Neural cell (in vitro differentiated cells): ENCODE data around the gene CPT1A. TPM values are rescaled to one million over a fixed set of nuclear protein-coding genes. Genes with fewer than 3 reads are reported as not detected.

Experiments used
- H2AFZ ChIP-seq: fragments of 200-600, 300-800 bp; sonication (generic), shearing (Covaris generic); 2 replicates; pipeline ENCODE4 v1.6.0; 2014; ENCODE audit warnings: low read depth, mild to moderate bottlenecking, antibody characterized with exemption, low read length, moderate library complexity
- H3F3A ChIP-seq: fragments of 200-600 bp; shearing (Covaris generic); 2 replicates; pipeline ENCODE4 v1.6.1; 2016; ENCODE audit warnings: mild to moderate bottlenecking, moderate library complexity, mixed read lengths, antibody characterized with exemption, low read length; ENCODE audit not compliant: insufficient read depth, poor library complexity, severe bottlenecking
- H3K27ac ChIP-seq: fragments of 200-600, 300-800 bp; sonication (generic), shearing (Covaris generic); 2 replicates; pipeline ENCODE4 v1.5.1; 2014; ENCODE audit warnings: mild to moderate bottlenecking, low read length, moderate library complexity
- H3K27me3 ChIP-seq: fragments of 300-800, 200-600 bp; sonication (generic), shearing (Covaris generic); 2 replicates; pipeline ENCODE4 v1.6.0; 2014; ENCODE audit warnings: mild to moderate bottlenecking, low read depth, low read length, moderate library complexity; ENCODE audit not compliant: insufficient read depth
- H3K36me3 ChIP-seq: fragments of 300-800, 200-600 bp; sonication (generic), shearing (Covaris generic); 2 replicates; pipeline ENCODE4 v1.5.1; 2014; ENCODE audit warnings: mild to moderate bottlenecking, antibody characterized with exemption, low read length, moderate library complexity; ENCODE audit not compliant: insufficient read depth
- H3K4me2 ChIP-seq: fragments of 300-800, 200-600 bp; sonication (generic), shearing (Covaris generic); 2 replicates; pipeline ENCODE4 v1.6.0; 2014; ENCODE audit warnings: mild to moderate bottlenecking, low read length
- H3K4me3 ChIP-seq: fragments of 300-800, 200-600 bp; sonication (generic), shearing (Covaris generic); 2 replicates; pipeline ENCODE4 v1.5.1; 2014; ENCODE audit warnings: mild to moderate bottlenecking, low read length, moderate library complexity
- H3K79me2 ChIP-seq: fragments of 200-600 bp; shearing (Covaris generic); replicated peaks from 2 replicates; pipeline ENCODE4 v1.6.0; 2014; ENCODE audit warnings: mild to moderate bottlenecking, low read length, moderate library complexity; ENCODE audit not compliant: insufficient read depth
- H3K9ac ChIP-seq: fragments of 300-800, 200-600 bp; sonication (generic), shearing (Covaris generic); 2 replicates; pipeline ENCODE4 v1.6.1; 2016; ENCODE audit warnings: mild to moderate bottlenecking, low read length, mixed read lengths
- H3K9me2 ChIP-seq: fragments of 200-600 bp; shearing (Covaris generic); 2 replicates; pipeline ENCODE4 v1.6.1; 2016; ENCODE audit warnings: mild to moderate bottlenecking, low read length, mixed read lengths; ENCODE audit not compliant: insufficient read depth
- H3K9me3 ChIP-seq: fragments of 200-600, 300-800 bp; sonication (generic), shearing (Covaris generic); 2 replicates; pipeline ENCODE4 v1.6.1; 2016; ENCODE audit warnings: mild to moderate bottlenecking, mixed run types, low read length, moderate library complexity, mixed read lengths
- H4K20me1 ChIP-seq: fragments of 200-600 bp; shearing (Covaris generic); 2 replicates; pipeline ENCODE4 v1.6.1; 2016; ENCODE audit warnings: mild to moderate bottlenecking, mixed run types; ENCODE audit not compliant: insufficient read depth
- EP300 ChIP-seq: fragments of 450-650 bp; conservative IDR thresholded peaks from 2 replicates; pipeline ENCODE4 v1.6.1; 2014; ENCODE audit warnings: antibody characterized with exemption, mild to moderate bottlenecking, moderate library complexity; ENCODE audit not compliant: poor library complexity, severe bottlenecking
- EZH2 ChIP-seq: fragments of 200-600, 300-800 bp; shearing (Covaris generic), sonication (generic); IDR thresholded peaks from 2 replicates; pipeline ENCODE4 v1.6.1; 2014; ENCODE audit warnings: antibody characterized with exemption, low read length, borderline replicate concordance, mild to moderate bottlenecking; ENCODE audit not compliant: insufficient read depth, poor library complexity, severe bottlenecking
- MXI1 ChIP-seq: fragments of 450-650 bp; conservative IDR thresholded peaks from 2 replicates; pipeline ENCODE4 v1.6.1; 2014; ENCODE audit warnings: antibody characterized with exemption, mild to moderate bottlenecking; ENCODE audit not compliant: poor library complexity, severe bottlenecking
- POLR2AphosphoS5 ChIP-seq: IDR thresholded peaks from 2 replicates; pipeline ENCODE4 v1.6.1; 2012
- RAD21 ChIP-seq: fragments of 450-650 bp; conservative IDR thresholded peaks from 2 replicates; pipeline ENCODE4 v1.6.1; 2014; ENCODE audit warnings: antibody characterized with exemption, mild to moderate bottlenecking, moderate library complexity
- SMC3 ChIP-seq: fragments of 450-650 bp; conservative IDR thresholded peaks from 2 replicates; pipeline ENCODE4 v1.6.1; 2014; ENCODE audit warnings: antibody characterized with exemption, mild to moderate bottlenecking, moderate library complexity; ENCODE audit not compliant: poor library complexity
- TAF1 ChIP-seq: IDR thresholded peaks from 2 replicates; pipeline ENCODE4 v1.6.1; 2012; ENCODE audit warnings: low read depth
- polyA plus RNA-seq: library from polyadenylated mRNA; depleted of rRNA; stranded (reverse); fragments of >200 nt; gene quantifications from 2 replicates; pipeline ENCODE4 v1.2.3, GENCODE V29; 2014
- TF ChIP-seq, protein P1 (sequence below): fragments of 450-650 bp; IDR thresholded peaks from 2 replicates; pipeline ENCODE4 v1.5.1; 2014; ENCODE audit warnings: antibody characterized with exemption, mild to moderate bottlenecking, moderate library complexity; ENCODE audit not compliant: poor library complexity, severe bottlenecking
- TF ChIP-seq, protein P2 (sequence below): IDR thresholded peaks from 2 replicates; pipeline ENCODE4 v1.6.1; 2012; ENCODE audit warnings: borderline replicate concordance

Gene CPT1A
- polyA plus RNA-seq, 1 donor from 2014 or later = 0.35 TPM

DNA sequence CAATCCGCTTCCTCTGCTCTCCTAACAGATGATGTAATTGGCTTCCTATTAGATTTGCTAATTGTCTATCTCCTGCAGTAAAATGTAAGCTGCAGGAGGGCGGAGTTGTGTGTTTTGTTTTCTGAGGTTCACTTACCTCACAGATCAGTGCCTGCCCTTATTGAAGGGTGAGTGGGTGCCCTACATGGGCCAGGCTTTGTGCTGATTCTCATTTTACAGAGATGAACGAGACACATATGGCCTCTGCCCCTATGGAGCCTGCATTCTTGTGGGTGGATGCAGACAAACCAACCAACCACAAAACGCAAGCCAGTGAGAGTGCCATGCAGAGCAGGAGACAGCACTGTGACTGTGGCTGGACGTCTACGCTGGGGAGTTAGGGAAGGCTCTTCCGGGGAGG is 100.3 kb downstream of the CPT1A start:
- TF ChIP-seq MXI1 = no peak
- TF ChIP-seq EP300 = no peak
- H3K79me2 ChIP-seq = no peaks in the 10 kb centered on the region
- H4K20me1 ChIP-seq = no peaks in the 10 kb centered on the region
- no peaks in the 10 kb centered on the region for H3K36me3 ChIP-seq
- H3K9me2 ChIP-seq = no peaks in the 10 kb centered on the region
- H2AFZ ChIP-seq = no peak overlapping the region
- H3K9ac ChIP-seq = no peak overlapping the region
- H3K4me3 ChIP-seq = no peak overlapping the region
- H3K27ac ChIP-seq = no peak overlapping the region
- no peaks in the 10 kb centered on the region for H3K27me3 ChIP-seq
- no peaks in the 10 kb centered on the region for H3F3A ChIP-seq
- no peaks in the 10 kb centered on the region for H3K9me3 ChIP-seq
- no peak overlapping the region for H3K4me2 ChIP-seq

DNA sequence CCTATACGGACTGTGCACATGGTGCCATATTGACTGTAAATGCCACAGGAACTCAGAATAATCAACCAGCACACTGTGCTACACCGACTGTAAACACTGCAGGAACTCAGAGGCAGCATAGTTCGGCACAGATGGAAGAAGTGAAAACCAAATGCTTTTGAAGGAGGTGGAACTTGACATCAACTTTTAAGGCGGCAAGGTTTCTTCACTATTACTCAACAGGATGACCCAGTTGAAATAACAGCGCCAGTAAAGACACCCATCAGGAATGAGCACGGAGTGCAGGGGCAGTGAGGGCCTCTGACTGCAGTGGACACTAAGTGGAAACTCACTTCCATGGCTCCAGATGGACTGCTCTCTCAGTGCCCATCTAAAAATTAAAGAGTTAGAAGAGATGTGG is 106.1 kb downstream of the CPT1A start:
- H3K27me3 ChIP-seq = no peaks in the 10 kb centered on the region
- TF ChIP-seq SMC3 (no peak), EP300 (no peak), MXI1 (no peak), TAF1 (no peak), POLR2AphosphoS5 (no peak), RAD21 (no peak), EZH2 (no peak)
- TF ChIP-seq, protein P1, sequence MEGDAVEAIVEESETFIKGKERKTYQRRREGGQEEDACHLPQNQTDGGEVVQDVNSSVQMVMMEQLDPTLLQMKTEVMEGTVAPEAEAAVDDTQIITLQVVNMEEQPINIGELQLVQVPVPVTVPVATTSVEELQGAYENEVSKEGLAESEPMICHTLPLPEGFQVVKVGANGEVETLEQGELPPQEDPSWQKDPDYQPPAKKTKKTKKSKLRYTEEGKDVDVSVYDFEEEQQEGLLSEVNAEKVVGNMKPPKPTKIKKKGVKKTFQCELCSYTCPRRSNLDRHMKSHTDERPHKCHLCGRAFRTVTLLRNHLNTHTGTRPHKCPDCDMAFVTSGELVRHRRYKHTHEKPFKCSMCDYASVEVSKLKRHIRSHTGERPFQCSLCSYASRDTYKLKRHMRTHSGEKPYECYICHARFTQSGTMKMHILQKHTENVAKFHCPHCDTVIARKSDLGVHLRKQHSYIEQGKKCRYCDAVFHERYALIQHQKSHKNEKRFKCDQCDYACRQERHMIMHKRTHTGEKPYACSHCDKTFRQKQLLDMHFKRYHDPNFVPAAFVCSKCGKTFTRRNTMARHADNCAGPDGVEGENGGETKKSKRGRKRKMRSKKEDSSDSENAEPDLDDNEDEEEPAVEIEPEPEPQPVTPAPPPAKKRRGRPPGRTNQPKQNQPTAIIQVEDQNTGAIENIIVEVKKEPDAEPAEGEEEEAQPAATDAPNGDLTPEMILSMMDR = no peak
- TF ChIP-seq, protein P2, sequence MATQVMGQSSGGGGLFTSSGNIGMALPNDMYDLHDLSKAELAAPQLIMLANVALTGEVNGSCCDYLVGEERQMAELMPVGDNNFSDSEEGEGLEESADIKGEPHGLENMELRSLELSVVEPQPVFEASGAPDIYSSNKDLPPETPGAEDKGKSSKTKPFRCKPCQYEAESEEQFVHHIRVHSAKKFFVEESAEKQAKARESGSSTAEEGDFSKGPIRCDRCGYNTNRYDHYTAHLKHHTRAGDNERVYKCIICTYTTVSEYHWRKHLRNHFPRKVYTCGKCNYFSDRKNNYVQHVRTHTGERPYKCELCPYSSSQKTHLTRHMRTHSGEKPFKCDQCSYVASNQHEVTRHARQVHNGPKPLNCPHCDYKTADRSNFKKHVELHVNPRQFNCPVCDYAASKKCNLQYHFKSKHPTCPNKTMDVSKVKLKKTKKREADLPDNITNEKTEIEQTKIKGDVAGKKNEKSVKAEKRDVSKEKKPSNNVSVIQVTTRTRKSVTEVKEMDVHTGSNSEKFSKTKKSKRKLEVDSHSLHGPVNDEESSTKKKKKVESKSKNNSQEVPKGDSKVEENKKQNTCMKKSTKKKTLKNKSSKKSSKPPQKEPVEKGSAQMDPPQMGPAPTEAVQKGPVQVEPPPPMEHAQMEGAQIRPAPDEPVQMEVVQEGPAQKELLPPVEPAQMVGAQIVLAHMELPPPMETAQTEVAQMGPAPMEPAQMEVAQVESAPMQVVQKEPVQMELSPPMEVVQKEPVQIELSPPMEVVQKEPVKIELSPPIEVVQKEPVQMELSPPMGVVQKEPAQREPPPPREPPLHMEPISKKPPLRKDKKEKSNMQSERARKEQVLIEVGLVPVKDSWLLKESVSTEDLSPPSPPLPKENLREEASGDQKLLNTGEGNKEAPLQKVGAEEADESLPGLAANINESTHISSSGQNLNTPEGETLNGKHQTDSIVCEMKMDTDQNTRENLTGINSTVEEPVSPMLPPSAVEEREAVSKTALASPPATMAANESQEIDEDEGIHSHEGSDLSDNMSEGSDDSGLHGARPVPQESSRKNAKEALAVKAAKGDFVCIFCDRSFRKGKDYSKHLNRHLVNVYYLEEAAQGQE = no peak
- H4K20me1 ChIP-seq = no peaks in the 10 kb centered on the region
- H3K9me3 ChIP-seq = no peaks in the 10 kb centered on the region
- H3K4me3 ChIP-seq = no peak overlapping the region
- no peaks in the 10 kb centered on the region for H3K79me2 ChIP-seq
- H3F3A ChIP-seq = no peaks in the 10 kb centered on the region
- no peaks in the 10 kb centered on the region for H3K9me2 ChIP-seq
- no peaks in the 10 kb centered on the region for H3K36me3 ChIP-seq
- H2AFZ ChIP-seq = no peak overlapping the region
- H3K4me2 ChIP-seq = no peak overlapping the region
- no peak overlapping the region for H3K27ac ChIP-seq
- no peak overlapping the region for H3K9ac ChIP-seq

- Histone ChIP-seq H3K79me2 (no peaks in the 10 kb centered on the region), H3K27me3 (no peaks in the 10 kb centered on the region), H4K20me1 (no peaks in the 10 kb centered on the region), H3K27ac (no peak overlapping the region), H3K9me3 (no peaks in the 10 kb centered on the region), H3K9ac (no peak overlapping the region), H2AFZ (no peak overlapping the region), H3K4me3 (no peak overlapping the region), H3K4me2 (no peak overlapping the region), H3F3A (no peaks in the 10 kb centered on the region), H3K9me2 (no peaks in the 10 kb centered on the region), H3K36me3 (no peaks in the 10 kb centered on the region)
- TF ChIP-seq SMC3 (no peak), RAD21 (no peak), EP300 (no peak), POLR2AphosphoS5 (no peak), EZH2 (no peak), TAF1 (no peak), MXI1 (no peak)
- TF ChIP-seq, protein P2 = no peak
- TF ChIP-seq, protein P1 = no peak
Measured at GRCh38 chr11:68735125-68735524, 106.6 kb downstream of the CPT1A start.
